ENCODE data around the gene HOXA4. TPM values are rescaled to one million over a fixed set of nuclear protein-coding genes. Genes with fewer than 3 reads are reported as not detected.
A peak's percentile ranks its signal among the peaks of the same experiment; 100 is the strongest.

HOXA4 gene
- total RNA-seq, 8 experiments from 2014 or later = 1.1 to 31.6 (median 15.0) TPM

DNA sequence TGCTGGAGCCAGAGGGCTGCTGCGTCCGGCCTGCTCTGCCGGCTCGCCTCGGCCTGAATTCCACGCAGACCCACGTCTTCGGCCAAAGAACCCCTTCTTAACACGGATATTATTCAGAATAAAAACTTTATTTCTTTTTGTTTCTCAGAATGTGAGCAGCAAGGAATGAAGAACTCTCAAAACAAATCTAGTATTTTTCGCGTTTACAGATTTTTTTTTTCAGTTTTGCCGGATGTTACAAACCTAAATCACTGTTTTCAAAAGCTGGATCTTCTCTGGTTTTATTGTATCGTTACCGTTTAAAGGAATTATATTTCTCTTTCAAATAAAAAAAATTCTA is 23.7 kb downstream of the HOXA4 start:
- WGBS, 10 experiments = 0 to 100% (median 2%) methylated on average over 2 to 14 of the region's 14 CpGs
- Histone ChIP-seq H3K4me3 (peak overlapping the region; percentile 51 to 82 (median 69)), H3K27ac (peak overlapping the region; percentile 96 to 98), H3K4me1 (replicated peaks in 1 of 2) (peaks cover 14 to 55% of the 10 kb centered on the region in 2 donors)
- in situ Hi-C loops (cut with MboI; ENCODE audit: low pct_unique_long_range_greater_than_20kb in 2 of 9, low sequenced_read_pairs in 9 of 9, unreplicated experiment in 9 of 9) = loop anchor here in 1 of 9 experiments (25.0 kb wide), 1 partner anchor 245 kb away; the partner anchor contains the start of gene SKAP2
- no peak for ATAC-seq (replicated peaks in 6 of 8)

GRCh38 chr7:27106181-27106900 is 24.2 kb downstream of the HOXA4 start:
- peak in 1 of 8 experiments; percentile 2 for ATAC-seq (replicated peaks in 6 of 8)
- in situ Hi-C loops (cut with MboI; ENCODE audit: low pct_unique_long_range_greater_than_20kb in 2 of 9, low sequenced_read_pairs in 9 of 9, unreplicated experiment in 9 of 9) = loop anchor here in 1 of 9 experiments (25.0 kb wide), 1 partner anchor 244 kb away; the partner anchor contains the start of gene SKAP2
- 0 to 100% (median 0%) methylated on average over 1 to 17 of the region's 44 CpGs; no CpG with 5 or more reads in 1 of the 10 experiments for WGBS, 10 experiments
- Histone ChIP-seq H3K4me1 (replicated peaks in 1 of 2) (peaks cover 14 to 52% of the 10 kb centered on the region in 2 donors), H3K4me3 (peak overlapping the region; percentile 51 to 82 (median 69)), H3K27ac (peak overlapping the region; percentile 96 to 98)

GRCh38 chr7:27105301-27106031 is 25.1 kb downstream of the HOXA4 start:
- peaks cover 14 to 50% of the 10 kb centered on the region in 2 donors for H3K4me1 ChIP-seq (replicated peaks in 1 of 2)
- WGBS, 10 experiments = 0 to 97% (median 7%) methylated on average over 3 to 10 of the region's 13 CpGs
- H3K27ac ChIP-seq = peak overlapping the region; percentile 96 to 98
- ATAC-seq (replicated peaks in 6 of 8) = no peak
- H3K4me3 ChIP-seq = peak overlapping the region; percentile 51 to 82 (median 69)
- in situ Hi-C loops (cut with MboI; ENCODE audit: low pct_unique_long_range_greater_than_20kb in 2 of 9, low sequenced_read_pairs in 9 of 9, unreplicated experiment in 9 of 9) = loop anchor here in 1 of 9 experiments (25.0 kb wide), 1 partner anchor 243 kb away; the partner anchor contains the start of gene SKAP2

DNA sequence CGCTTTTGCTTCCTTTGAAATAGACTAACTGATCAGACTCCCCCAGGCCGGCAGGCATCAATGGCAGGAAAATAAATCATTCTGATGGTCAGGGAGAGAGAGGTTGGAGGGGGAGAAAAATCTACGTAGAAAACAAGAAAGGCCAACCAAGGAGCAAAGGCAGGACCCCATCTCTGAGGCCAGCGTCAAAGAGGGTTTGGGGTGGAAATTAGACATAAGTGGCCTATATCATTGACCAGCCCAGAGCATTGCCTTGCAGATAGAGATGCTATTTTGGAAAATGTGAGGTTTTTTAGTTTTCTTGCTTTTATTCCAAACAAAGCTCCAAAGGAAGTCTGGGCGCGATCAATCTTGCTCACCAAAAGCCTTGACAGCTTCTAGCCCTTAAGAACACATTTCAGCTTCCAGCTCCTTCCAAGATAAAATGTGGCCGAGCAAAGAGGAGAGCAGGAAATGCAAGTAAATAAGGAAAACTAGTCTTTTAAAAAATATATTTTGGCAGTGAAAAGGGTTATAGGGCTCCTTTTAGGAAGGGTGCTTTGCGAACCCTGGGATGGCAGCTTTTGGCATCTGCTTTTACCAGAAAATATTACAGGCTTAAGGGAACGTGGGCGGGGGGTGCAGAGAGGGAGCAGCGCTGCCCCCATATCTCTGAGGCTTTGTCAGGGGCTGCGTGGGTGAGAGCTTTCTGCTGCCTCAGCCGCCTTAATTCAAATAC is 26.1 kb downstream of the HOXA4 start:
- in situ Hi-C loops (cut with MboI; ENCODE audit: low pct_unique_long_range_greater_than_20kb in 2 of 9, low sequenced_read_pairs in 9 of 9, unreplicated experiment in 9 of 9) = loop anchor here in 1 of 9 experiments (25.0 kb wide), 1 partner anchor 242 kb away; the partner anchor contains the start of gene SKAP2
- Histone ChIP-seq H3K27ac (peak overlapping the region; percentile 96 to 98), H3K4me1 (replicated peaks in 1 of 2) (peaks cover 9 to 46% of the 10 kb centered on the region in 2 donors), H3K4me3 (peak overlapping the region; percentile 51 to 82 (median 69))
- ATAC-seq (replicated peaks in 6 of 8) = no peak
- 0 to 100% (median 3%) methylated on average over 1 to 13 of the region's 13 CpGs for WGBS, 10 experiments

DNA sequence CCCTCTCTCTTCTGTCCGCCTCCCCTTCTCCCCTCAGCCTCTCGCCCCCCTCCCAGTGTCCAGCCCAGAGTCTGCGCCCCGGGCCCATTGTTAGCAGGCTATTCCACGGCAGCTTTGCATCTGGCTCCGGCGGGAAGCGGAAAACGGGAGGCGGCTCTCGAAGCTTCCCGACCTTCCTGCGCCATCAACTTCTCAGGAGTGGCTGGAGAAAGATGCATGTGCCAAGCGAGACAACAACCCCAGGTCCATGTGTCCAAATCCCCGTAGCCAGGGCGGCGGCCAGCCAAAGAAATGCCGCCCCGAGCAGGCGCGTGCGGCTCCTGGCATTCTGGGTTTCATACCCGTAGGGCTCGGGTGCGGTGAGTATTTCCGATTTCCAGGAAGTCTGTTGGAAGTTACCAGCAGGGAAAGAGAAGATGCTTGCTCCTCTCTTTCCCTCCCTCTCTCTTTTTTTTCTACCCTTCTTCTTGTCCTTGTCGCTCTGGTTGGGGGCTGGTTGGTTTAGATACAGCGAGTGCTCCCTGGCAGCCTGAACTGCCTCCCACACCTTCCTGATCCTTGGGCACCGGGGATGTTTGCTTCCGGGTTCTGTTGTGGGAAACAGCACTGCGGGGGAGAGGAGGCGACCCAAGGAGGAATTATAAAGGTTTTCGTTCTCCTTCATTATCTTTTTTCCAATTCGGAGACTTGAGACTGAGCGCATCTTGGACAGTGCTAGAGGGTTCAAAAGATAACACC is 26.9 kb downstream of the HOXA4 start:
- H3K4me3 ChIP-seq = peak overlapping the region; percentile 51 to 82 (median 69)
- H3K4me1 ChIP-seq (replicated peaks in 1 of 2) = peaks cover under 1 to 38% of the 10 kb centered on the region in 2 donors
- in situ Hi-C loops (cut with MboI; ENCODE audit: low pct_unique_long_range_greater_than_20kb in 2 of 9, low sequenced_read_pairs in 9 of 9, unreplicated experiment in 9 of 9) = loop anchor here in 1 of 9 experiments (25.0 kb wide), 1 partner anchor 241 kb away; the partner anchor contains the start of gene SKAP2
- H3K27ac ChIP-seq = peak overlapping the region; percentile 96 to 98
- 0 to 98% (median 8%) methylated on average over 2 to 16 of the region's 35 CpGs; no CpG with 5 or more reads in 3 of the 10 experiments for WGBS, 10 experiments
- ATAC-seq (replicated peaks in 6 of 8) = peak in 4 of 8 experiments; percentile 2 to 42 (median 7)

GRCh38 chr7:27102581-27103442 is 27.7 kb downstream of the HOXA4 start, which contains the start of gene HOXA2:
HOXA2 (minus strand) TSS chr7:27102683; CDS start chr7:27102500, 183 bp downstream.
- in situ Hi-C loops (cut with MboI; ENCODE audit: low pct_unique_long_range_greater_than_20kb in 2 of 9, low sequenced_read_pairs in 9 of 9, unreplicated experiment in 9 of 9) = loop anchor here in 1 of 9 experiments (25.0 kb wide), 1 partner anchor 241 kb away; the partner anchor contains the start of gene SKAP2

GRCh38 chr7:27101957-27102580 is 28.5 kb downstream of the HOXA4 start:
- peak overlapping the region; percentile 96 to 98 for H3K27ac ChIP-seq
- WGBS, 10 experiments = 0 to 80% (median 8%) methylated on average over 1 to 21 of the region's 39 CpGs; no CpG with 5 or more reads in 3 of the 10 experiments
- in situ Hi-C loops (cut with MboI; ENCODE audit: low pct_unique_long_range_greater_than_20kb in 2 of 9, low sequenced_read_pairs in 9 of 9, unreplicated experiment in 9 of 9) = loop anchor here in 1 of 9 experiments (25.0 kb wide), 1 partner anchor 240 kb away; the partner anchor contains the start of gene SKAP2
- peak in 5 of 8 experiments; percentile 1 to 11 (median 5) for ATAC-seq (replicated peaks in 6 of 8)
- peak overlapping the region; percentile 51 to 82 (median 69) for H3K4me3 ChIP-seq
- H3K4me1 ChIP-seq (replicated peaks in 1 of 2) = peaks cover 0 to 26% of the 10 kb centered on the region in 2 donors

More at GRCh38 chr7:27102581-27103442, 27.7 kb downstream of the HOXA4 start, which contains the start of gene HOXA2:
- 0 to 92% (median 7%) methylated on average over 5 to 24 of the region's 29 CpGs; no CpG with 5 or more reads in 1 of the 10 experiments for WGBS, 10 experiments
- peak within 1 kb of the TSS; percentile 96 to 98 for H3K27ac ChIP-seq
- peak within 1 kb of the TSS; percentile 51 to 82 (median 69) for H3K4me3 ChIP-seq
- peak in 6 of 8 experiments; percentile 10 to 63 (median 52) for ATAC-seq (replicated peaks in 6 of 8)
- peaks cover 0 to 30% of the 10 kb centered on the region in 2 donors for H3K4me1 ChIP-seq (replicated peaks in 1 of 2)

DNA sequence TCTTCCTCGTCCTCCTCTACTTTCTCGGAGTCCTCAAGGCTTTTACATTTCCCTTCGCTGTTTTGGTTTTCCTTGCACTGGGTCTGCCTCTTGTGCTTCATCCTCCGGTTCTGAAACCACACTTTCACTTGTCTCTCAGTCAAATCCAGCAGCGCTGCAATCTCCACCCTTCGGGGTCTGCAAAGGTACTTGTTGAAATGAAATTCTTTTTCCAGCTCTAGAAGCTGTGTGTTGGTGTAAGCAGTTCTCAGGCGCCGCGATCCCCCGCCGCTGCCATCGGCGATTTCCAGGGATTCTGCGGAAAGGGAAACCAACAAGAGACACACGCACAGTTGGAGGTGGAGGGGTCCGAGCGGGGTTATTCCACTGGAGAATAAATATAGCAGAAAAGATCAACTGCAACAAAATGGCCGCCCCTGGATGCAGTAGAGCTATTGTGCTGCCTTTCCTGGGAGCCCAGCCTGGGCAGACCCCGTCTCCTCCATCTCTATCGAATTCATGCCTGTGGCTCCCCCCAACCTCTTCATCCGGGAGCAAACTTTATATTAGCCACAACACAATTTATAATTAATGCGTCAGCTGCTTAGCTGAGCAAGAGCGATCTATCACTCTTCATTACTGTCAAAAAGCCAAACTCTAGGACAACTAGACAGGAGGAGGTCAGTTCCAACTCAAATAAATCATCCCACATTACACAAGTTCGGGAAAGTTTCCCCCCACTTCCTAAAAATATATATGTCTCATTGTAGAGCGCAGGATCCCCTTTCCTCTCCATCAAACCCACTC is 29.2 kb downstream of the HOXA4 start:
- H3K4me1 ChIP-seq (replicated peaks in 1 of 2) = peaks cover 0 to 26% of the 10 kb centered on the region in 2 donors
- in situ Hi-C loops (cut with MboI; ENCODE audit: low pct_unique_long_range_greater_than_20kb in 2 of 9, low sequenced_read_pairs in 9 of 9, unreplicated experiment in 9 of 9) = loop anchor here in 1 of 9 experiments (25.0 kb wide), 1 partner anchor 239 kb away; the partner anchor contains the start of gene SKAP2
- 0 to 100% (median 3%) methylated on average over 4 to 19 of the region's 25 CpGs; no CpG with 5 or more reads in 1 of the 10 experiments for WGBS, 10 experiments
- peak in 6 of 8 experiments; percentile 0 to 9 (median 5) for ATAC-seq (replicated peaks in 6 of 8)
- peak overlapping the region; percentile 51 to 82 (median 69) for H3K4me3 ChIP-seq
- peak overlapping the region; percentile 96 to 98 for H3K27ac ChIP-seq

- Histone ChIP-seq H3K27ac (peak overlapping the region; percentile 96 to 98), H3K4me1 (replicated peaks in 1 of 2) (peaks cover 0 to 22% of the 10 kb centered on the region in 2 donors), H3K4me3 (peak overlapping the region; percentile 51 to 82 (median 69))
- no peak for ATAC-seq (replicated peaks in 6 of 8)
- in situ Hi-C loops (cut with MboI; ENCODE audit: low pct_unique_long_range_greater_than_20kb in 2 of 9, low sequenced_read_pairs in 9 of 9, unreplicated experiment in 9 of 9) = loop anchor here in 1 of 9 experiments (25.0 kb wide), 1 partner anchor 238 kb away; the partner anchor contains the start of gene SKAP2
- 0 to 99% (median 3%) methylated on average over 1 to 8 of the region's 8 CpGs; no CpG with 5 or more reads in 1 of the 10 experiments for WGBS, 10 experiments
Observed at GRCh38 chr7:27100694-27101170, 29.8 kb downstream of the HOXA4 start.
